ENCODE results near the gene UIMC1.

- TF ChIP-seq CBX5 (CRISPR knock-in tag; IDR thresholded peaks at IDR 0.05; ENCODE audit: borderline replicate concordance) (no peak), SMARCC2 (IDR thresholded peaks at IDR 0.05) (no peak), BRF2 (CRISPR knock-in tag; IDR thresholded peaks at IDR 0.05) (no peak), ZBTB3 (CRISPR knock-in tag; IDR thresholded peaks at IDR 0.05; ENCODE audit: borderline replicate concordance, low read depth) (no peak), ZSCAN29 (CRISPR knock-in tag; conservative IDR thresholded peaks at IDR 0.05) (no peak), HOXA7 (CRISPR knock-in tag; IDR thresholded peaks at IDR 0.05) (no peak), MXD4 (CRISPR knock-in tag; IDR thresholded peaks at IDR 0.05) (no peak), CTCF (CRISPR knock-in tag; IDR thresholded peaks at IDR 0.05) (no peak)
Measured at GRCh38 chr5:176901260-176902101, 105.1 kb downstream of the UIMC1 start.
